Measurements from ENCODE around the gene ZDHHC17.

DNA sequence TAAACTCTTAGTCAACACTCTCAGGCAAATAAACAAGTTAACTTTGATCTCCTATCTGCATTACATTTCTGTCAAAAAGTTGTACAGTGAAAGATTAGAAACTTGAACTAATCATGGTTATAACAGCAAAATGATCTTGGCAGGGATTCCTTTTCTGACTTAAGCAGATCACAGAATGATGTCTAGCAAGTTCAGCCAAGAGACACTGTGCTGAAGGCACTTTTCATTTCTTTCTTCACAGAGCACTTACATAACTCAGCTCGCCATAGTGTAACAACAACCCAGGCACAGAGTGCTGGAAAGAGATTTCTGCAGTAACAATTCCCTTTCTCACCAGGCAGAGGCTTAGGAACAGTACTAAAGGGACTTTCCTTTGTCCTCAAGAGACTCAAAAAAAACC, 134.5 kb downstream of the ZDHHC17 start:
- TF ChIP-seq EP300 (IDR thresholded peaks at IDR 0.05) (no peak), POLR2A (IDR thresholded peaks at IDR 0.05) (no peak)
- TF ChIP-seq, protein P1, sequence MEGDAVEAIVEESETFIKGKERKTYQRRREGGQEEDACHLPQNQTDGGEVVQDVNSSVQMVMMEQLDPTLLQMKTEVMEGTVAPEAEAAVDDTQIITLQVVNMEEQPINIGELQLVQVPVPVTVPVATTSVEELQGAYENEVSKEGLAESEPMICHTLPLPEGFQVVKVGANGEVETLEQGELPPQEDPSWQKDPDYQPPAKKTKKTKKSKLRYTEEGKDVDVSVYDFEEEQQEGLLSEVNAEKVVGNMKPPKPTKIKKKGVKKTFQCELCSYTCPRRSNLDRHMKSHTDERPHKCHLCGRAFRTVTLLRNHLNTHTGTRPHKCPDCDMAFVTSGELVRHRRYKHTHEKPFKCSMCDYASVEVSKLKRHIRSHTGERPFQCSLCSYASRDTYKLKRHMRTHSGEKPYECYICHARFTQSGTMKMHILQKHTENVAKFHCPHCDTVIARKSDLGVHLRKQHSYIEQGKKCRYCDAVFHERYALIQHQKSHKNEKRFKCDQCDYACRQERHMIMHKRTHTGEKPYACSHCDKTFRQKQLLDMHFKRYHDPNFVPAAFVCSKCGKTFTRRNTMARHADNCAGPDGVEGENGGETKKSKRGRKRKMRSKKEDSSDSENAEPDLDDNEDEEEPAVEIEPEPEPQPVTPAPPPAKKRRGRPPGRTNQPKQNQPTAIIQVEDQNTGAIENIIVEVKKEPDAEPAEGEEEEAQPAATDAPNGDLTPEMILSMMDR (IDR thresholded peaks at IDR 0.05), result no peak

All from tibial nerve (tissue), 4 donors.